ENCODE data around the gene CYP2A6.

DNA sequence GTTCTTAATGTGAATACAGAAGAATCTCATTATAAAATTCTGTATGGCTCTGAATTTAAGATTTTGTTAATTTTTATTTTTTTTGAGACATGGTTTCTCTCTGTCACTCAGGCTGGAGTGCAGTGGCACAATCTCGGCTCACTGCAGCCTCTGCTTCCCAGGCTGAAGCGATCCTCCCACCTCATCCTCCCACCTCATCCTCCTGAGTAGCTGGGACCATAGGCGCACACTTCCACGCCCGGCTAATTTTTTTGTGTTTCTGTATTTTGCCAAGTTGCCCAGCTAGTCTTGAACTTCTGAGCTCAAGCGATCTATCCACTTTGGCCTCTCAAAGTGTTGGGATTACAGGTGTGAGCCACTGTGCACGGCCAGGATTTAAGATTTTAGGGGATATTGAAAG is 17.5 kb upstream of the CYP2A6 start:
- no peak for TF ChIP-seq CTCF (IDR thresholded peaks at IDR 0.05)
- TF ChIP-seq POLR2A (IDR thresholded peaks at IDR 0.05): no peak
